Activated CD8-positive, alpha-beta memory T cell treated with anti-CD3 and anti-CD28 coated beads, Interleukin-2, amount 50 U/mL, for 1 hour (primary cell): ENCODE measurements around the gene FAM174C.

Source experiments
- DNase-seq: peaks from one replicate; pipeline ENCODE4 v3.0.0-alpha.2; 2020; ENCODE audit errors: extremely low read depth

FAM174C gene

GRCh38 chr19:1261798-1262622 lies 13.3 kb upstream of the FAM174C start:
- DNase-seq: no peak

DNA sequence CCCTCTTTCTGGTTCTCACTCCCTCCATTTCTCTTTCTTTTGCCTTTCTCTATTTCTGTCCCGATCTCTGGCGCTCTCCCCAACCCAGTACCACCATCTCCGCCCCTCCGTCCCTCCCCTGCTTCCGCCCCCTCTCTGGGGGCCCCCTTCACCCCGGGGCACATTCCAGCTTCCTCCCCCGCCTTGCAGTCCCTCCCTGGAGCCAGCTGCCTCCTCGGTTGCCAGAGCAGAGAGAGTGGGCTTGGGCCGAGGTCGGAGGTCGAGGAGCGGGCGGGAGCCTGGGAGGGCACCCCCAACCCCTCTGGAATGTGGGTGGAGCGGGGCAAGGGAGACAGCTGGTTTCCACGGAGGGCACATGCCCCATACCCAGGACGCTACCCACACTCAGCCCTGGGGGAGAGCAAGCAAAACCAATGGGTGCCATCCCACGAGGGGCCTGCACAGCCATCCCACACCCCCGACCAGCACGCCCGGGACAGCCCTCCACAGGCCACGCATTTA lies 12.7 kb upstream of the FAM174C start:
- DNase-seq: no peak

GRCh38 chr19:1263188-1263587 lies 12.1 kb upstream of the FAM174C start:
- DNase-seq: no peak

DNA sequence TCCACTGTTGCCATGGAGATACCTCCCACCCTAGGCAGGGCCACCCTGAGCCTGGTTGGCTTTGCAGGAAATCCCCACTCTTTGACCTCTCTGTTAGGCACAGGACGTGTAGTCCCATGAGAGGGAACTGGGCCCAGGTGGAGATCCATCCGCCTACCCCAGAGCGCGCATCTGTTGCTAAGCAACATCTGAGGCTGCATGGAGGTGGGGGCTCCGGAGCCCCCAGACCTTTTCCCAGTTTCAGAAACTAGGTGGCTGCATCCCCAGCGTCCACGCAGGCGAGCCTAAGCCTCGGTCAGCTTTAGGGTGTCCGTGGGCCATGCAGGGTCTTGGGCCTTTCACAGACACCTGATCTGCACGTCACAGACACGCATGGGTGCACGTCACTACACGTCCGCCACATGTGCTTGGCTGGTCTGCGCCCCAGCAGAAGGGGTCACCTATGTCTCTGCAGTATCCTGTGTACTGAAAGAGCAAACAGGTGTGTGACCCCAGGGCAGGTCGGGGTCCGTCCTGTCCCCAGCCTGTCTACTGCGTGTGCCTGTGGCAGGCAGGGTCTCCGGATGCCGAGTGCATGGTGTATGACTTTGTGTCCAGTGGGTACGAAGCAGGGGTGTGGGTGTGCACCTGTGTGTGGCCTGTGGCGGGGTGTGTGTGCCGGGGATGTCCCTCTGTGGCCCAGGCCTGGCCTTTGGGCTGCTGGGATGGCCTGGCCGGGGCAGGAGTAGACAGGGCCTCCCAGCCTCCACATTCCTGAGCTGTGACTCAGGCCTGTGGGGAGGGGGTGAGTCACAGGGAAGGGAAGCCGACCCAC lies 10.3 kb upstream of the FAM174C start:
- no peak for DNase-seq

GRCh38 chr19:1265615-1266128 lies 9.7 kb upstream of the FAM174C start:
- no peak for DNase-seq

DNA sequence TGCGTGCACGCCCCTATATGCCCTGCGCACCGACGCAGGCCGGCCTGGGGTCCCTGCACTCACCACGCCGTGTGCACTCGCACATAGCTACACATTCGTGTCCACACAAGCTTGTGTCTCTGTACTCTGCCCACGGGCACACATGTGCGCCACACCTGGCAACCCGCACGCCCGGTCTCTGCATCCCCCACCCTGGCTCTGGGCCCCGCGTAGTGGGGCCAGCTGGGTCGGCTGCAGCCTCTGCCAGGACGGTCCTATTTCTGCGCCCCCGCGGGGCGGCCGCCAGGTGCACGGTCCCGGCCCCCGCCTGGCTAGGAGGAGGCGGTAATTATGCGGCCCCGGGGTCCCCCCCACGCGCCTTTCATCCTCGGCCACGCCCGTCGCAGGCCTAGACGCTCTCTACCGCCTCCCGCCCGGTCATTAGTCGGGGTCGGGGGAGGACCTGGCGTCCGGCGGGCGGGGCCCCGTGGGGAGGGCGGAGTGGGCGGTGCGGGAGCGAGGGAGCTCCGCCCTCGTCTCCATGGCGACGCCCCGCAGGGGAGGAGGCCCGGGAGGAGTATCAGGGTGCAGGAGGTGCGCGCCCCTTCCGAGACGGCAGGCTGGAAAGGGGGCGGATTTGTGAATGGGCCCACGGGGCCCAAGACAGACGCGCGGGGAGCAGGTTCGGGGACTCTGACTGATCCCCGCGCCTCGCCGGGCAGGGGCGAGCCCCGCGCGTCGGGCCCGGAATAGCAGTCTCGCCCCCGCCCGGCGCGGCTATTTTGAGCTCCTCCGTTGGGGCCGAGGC lies 9.0 kb upstream of the FAM174C start:
- no peak for DNase-seq

- no peak for DNase-seq
Observed at GRCh38 chr19:1266916-1267476, 8.3 kb upstream of the FAM174C start.

DNA sequence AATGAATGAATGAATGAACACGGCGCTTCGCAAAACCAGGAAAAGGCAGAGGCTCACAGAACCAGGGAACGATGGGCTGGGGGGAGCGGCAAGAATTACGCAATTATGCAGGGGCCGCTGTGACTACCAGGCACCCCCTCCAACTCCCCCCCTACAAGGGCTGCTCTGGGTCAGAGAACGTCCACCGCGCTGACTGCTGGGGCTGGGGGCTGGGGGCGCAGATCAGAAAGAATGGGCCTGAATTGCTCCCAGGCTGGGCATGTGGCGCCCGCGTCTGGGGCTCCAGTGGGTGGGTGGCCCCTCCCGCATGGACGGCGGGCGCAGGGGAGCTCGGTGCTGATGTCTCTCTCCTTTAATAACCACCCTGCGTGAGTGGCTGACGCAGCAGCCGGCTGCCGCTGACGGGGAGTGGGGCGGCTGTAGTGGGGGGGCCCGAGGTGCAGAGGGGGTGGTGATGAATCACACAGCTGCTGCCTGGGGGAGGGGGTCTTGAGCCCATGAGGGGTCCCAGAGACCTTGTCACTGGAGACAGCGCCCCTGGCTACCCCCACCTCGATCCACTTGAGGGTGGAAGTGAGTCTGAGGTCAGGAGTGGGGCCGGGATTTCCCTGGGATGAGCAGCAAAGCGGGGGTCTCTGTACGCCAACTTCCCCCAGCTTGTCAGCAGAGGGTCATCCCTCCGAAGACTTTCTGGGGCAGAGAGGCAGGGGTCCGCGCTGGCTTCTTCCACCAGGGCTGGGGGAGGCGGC lies 7.7 kb upstream of the FAM174C start:
- no peak for DNase-seq

DNA sequence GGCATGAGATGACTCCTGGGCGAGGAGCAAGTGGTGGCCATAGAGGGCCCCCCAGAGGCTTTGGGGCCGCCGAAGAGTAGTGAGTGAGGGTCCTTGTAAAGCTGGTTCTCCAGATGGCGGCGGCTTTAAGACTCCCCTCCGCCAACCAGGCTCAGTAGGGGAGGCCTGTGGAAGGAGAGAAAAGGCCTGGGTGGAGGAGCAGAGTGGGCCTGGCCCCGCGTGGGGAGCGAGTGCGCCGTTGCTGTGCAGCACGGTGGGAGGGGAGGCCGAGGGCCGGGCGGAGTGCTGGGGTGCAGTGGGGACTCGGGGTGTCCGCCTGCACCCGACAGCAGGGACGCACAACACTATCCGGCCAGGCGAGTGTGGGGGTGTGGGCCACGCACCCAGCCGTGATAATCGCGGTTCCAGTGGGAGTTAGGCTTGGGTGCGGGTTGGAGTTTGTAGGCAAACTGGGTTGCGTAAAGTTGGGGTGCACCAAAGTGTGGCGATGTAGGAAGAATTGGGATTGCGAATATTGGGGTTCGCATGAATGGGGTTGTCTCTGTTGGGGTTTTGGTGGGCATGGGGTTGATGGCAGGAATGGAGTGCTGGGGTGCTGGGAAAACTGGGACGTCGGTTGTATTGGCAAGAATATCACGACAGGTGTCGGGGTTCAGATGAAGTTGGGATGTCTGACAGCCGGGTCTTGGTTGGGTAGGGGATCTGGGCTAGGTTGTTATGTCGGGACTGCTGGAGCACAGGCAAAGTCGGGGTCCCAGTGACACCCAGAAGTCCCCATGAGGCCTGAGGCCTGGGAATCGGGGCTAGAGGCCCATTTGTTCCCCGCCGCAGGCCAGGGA lies 6.9 kb upstream of the FAM174C start:
- DNase-seq: no peak

DNA sequence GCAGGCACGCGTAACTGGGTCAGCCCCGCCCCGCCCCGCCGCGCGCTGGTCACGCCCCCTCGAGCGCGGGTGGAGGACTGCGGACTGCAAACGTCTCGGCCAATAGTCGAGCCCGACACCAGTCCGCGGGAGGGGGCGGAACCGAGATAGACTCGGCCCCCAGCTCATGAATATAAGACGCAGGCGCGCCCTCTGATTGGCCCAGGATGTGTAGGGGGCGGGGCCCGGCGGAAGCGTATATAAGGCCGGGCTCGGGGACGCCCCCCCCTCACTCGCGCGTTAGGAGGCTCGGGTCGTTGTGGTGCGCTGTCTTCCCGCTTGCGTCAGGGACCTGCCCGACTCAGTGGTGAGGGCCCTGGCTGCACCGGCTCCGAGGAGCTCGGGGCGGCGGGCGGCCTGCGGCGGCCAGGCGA lies 6.3 kb upstream of the FAM174C start, which contains the start of gene CIRBP:
Gene CIRBP (plus strand): TSS at position 268 of the 413 bp plus-strand sequence. CDS start 1,602 bp downstream, outside the sequence.
- DNase-seq: peak; percentile 99

DNA sequence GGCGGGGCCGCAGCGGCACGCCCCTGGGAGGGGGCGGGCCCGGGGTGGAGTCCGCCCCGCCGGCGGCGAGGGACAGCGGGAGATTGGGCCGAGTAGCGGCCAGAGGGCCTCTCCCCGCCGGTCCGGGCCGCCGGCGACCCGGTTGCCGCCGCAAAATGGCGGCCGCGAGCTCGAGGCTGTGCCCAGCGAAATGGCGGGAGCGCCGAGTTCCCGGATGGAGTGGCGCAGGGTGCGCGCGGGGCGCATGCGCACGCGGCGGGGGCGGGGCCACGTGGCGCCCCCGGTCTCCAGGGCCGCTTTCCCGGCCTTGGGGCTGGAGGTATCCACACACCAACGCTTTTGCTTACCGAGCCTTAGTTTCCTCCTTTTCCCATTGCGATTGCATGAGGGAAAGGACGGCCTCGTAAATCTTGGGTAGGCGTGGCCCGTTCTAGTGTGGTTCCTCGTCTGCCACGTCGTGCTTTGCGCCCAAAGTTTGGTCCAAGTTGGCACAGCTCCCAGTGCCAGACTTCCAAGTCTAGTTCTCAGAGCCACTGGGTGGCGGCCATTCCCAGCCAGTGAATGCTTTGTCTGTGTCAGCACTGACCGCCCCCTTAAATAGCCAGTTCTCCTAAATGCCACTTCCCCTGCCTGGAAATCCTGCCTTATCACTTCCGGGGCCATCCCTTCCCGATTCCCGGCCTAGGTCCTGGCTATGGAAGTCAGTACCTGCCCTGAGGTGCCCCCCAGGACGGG lies 5.7 kb upstream of the FAM174C start:
- DNase-seq: no peak

DNA sequence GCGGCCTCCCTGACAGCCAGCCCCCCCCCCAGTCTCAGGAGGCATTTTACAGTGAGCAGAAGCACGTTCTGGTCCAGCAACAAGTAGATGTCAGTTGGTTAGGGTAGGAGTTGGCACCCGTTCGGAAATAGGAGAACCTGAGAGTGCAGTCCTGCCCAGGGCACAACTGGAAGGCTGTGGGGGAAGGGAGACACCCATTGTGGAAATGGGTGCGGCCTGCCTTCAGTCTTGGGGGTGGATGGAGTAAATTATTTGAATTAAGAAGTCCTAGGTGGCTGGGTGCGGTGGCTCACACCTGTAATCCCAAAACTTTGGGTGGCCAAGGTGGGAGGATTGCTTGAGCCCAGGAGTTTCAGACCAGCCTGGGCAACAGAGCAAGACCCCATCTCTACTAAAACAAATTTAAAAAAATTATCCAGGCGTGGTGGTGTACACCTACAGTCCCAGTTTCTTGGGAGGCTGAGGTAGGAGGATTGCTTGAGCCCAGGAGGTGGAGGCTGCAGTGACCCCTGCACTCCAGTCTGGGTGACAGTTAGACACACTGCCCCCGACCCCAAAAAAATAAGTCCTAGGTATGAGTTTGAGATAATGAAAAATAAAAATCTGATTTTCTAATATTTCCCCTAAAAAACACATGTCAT lies 5.0 kb upstream of the FAM174C start:
- DNase-seq: no peak

- no peak for DNase-seq
Observed at GRCh38 chr19:1270854-1271527, 4.3 kb upstream of the FAM174C start.

GRCh38 chr19:1271528-1272422 lies 3.6 kb upstream of the FAM174C start:
- no peak for DNase-seq

GRCh38 chr19:1272423-1273262 lies 2.7 kb upstream of the FAM174C start:
- no peak for DNase-seq
